RWPE1 (cell line): ENCODE data around the gene BMP6.
"Not testable (repeated sequence)": the region's sequence is repeated elsewhere in the genome, so short reads cannot be mapped to it uniquely, and the experiment has no call there.

ENCODE experiments used
- CTCF ChIA-PET: fragments of 350-600 bp; sonication (Branson Sonifier 250); formaldehyde crosslinking; extraction: SDS; loops from one replicate; lab custom pipeline; 2021; lab: Yijun Ruan, JAX
- POLR2A ChIA-PET: fragments of 400-600 bp; formaldehyde crosslinking; extraction: SDS; loops from one replicate; lab custom pipeline; 2020; ENCODE audit warnings: antibody characterized with exemption; ENCODE audit not compliant: low non-redundant PET; lab: Yijun Ruan, JAX
- DNase-seq: peaks from one replicate; pipeline ENCODE4 v3.0.0; 2012; ENCODE audit warnings: low spot score
- H3K27ac ChIP-seq: fragments of 450-650 bp; 2 replicates; pipeline ENCODE4 v1.5.1; 2017
- TF ChIP-seq, protein P1 (sequence below): fragments of 450-650 bp; conservative IDR thresholded peaks from 2 replicates; pipeline ENCODE4 v1.5.1; 2017; ENCODE audit warnings: low read depth, mild to moderate bottlenecking

BMP6 gene

GRCh38 chr6:7896465-7896987 is 170.6 kb downstream of the BMP6 start:
- H3K27ac ChIP-seq, result no peak overlapping the region
- POLR2A ChIA-PET, result no interaction called here
- CTCF ChIA-PET, result interaction anchor here (1.7 kb wide), 1 partner anchor 95 kb away, joined by 4 read pairs; no protein-coding TSS in a partner anchor
- TF ChIP-seq, protein P1, sequence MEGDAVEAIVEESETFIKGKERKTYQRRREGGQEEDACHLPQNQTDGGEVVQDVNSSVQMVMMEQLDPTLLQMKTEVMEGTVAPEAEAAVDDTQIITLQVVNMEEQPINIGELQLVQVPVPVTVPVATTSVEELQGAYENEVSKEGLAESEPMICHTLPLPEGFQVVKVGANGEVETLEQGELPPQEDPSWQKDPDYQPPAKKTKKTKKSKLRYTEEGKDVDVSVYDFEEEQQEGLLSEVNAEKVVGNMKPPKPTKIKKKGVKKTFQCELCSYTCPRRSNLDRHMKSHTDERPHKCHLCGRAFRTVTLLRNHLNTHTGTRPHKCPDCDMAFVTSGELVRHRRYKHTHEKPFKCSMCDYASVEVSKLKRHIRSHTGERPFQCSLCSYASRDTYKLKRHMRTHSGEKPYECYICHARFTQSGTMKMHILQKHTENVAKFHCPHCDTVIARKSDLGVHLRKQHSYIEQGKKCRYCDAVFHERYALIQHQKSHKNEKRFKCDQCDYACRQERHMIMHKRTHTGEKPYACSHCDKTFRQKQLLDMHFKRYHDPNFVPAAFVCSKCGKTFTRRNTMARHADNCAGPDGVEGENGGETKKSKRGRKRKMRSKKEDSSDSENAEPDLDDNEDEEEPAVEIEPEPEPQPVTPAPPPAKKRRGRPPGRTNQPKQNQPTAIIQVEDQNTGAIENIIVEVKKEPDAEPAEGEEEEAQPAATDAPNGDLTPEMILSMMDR, result no peak
- no peak for DNase-seq

- ChIA-PET POLR2A (no interaction called here), CTCF (interaction anchor here (0.7 to 1.7 kb wide), 2 partner anchors 29 to 94 kb away, joined by 4 read pairs; no protein-coding TSS in a partner anchor)
- DNase-seq, result no peak
- TF ChIP-seq, protein P1, result no peak
- H3K27ac ChIP-seq, result no peak overlapping the region
These were observed 171.7 kb downstream of the BMP6 start for GRCh38 chr6:7897461-7898192.

- DNase-seq, H3K27ac ChIP-seq, POLR2A ChIA-PET: not testable (repeated sequence)
- CTCF ChIA-PET, result interaction anchor here (0.7 to 0.8 kb wide), 2 partner anchors 30 to 166 kb away, joined by 3 to 4 read pairs; partner anchors contain the start of gene BLOC1S5
These were observed 172.3 kb downstream of the BMP6 start for GRCh38 chr6:7898193-7898586.

DNA sequence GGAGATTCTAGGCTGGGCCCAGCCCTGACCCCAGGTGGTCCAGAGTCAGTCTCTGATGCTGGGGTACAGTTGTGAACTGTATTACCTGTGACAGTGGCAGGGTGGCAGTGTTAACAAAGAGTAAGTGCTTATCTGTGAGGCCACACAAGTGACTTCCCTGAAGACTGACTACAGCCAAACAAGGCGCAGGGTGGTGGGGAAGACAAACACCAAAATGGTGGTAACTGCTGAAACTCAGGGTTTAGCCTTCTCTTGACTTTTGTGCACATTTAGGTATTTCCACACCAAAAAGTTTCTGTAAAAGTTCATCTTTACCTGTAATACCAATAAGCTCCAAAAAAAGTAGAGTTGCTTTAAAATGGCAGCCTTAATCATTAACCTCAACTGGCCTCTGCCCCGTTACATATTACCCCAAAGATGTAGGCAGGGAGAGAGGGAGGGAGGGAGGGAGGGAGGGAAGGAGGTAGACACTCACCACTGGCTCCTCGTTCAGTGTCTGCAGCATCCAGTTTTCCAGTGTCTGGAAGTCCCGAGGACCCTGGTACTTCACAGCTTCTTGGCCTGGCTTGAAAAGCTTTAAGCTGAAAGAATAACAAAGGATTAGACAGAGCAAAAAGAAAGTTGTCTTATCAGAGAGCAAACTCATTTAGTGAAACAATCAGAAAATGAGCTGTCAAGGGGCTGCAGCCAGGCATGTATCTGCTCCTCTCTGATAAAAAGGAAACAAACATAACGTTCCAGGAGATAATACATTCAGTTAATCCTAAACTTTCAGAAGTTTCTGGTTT is 173.4 kb downstream of the BMP6 start:
- ChIA-PET CTCF (interaction anchor here (0.6 to 0.8 kb wide), 2 partner anchors 102 to 165 kb away, joined by 3 read pairs; partner anchors contain the start of gene BLOC1S5), POLR2A (interaction anchor here (0.6 kb wide), 1 partner anchor 91 kb away, joined by 3 read pairs; no protein-coding TSS in a partner anchor)
- DNase-seq, result no peak
- no peak overlapping the region for H3K27ac ChIP-seq
- TF ChIP-seq, protein P1, result no peak

- ChIA-PET CTCF (interaction anchor here (0.6 kb wide), 1 partner anchor 102 kb away, joined by 3 read pairs; no protein-coding TSS in a partner anchor), POLR2A (no interaction called here)
- no peak for DNase-seq
- TF ChIP-seq, protein P1, result no peak
- no peak overlapping the region for H3K27ac ChIP-seq
These were observed 174.0 kb downstream of the BMP6 start for GRCh38 chr6:7899889-7900213.

DNA sequence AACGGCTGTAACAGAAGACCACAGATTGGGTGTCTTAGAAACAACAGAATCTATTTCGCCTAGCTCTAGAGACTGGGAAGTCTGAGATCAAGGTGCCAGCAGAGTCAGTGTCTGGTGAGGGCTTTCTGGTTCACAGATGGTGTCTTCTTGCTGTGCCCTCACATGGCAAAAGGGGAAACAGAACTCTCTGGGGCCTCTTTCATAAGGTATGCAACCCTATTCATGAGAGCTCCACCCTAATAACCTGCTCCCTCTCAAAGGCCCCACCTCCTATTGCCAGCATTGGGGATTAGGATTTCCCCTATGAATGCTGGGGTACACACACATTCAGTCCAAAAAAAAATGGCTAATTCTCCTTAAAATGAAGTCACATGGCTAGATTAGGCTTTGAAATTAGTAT is 174.7 kb downstream of the BMP6 start:
- ChIA-PET CTCF (no interaction called here), POLR2A (no interaction called here)
- H3K27ac ChIP-seq, result no peak overlapping the region
- no peak for DNase-seq
- TF ChIP-seq, protein P1, result no peak
